GM12801 (cell line): ENCODE data around the gene ARL6IP4.

Source experiments
- CTCF ChIP-seq: IDR thresholded peaks from one replicate; pipeline ENCODE4 v1.5.1; 2011; ENCODE audit warnings: control low read depth; ENCODE audit not compliant: insufficient read length; ENCODE audit errors: extremely low read depth

The ARL6IP4 gene

GRCh38 chr12:123028475-123028874 lies 48.0 kb downstream of the ARL6IP4 start:
- TF ChIP-seq CTCF: no peak

- no peak for TF ChIP-seq CTCF
Observed at GRCh38 chr12:123029550-123029949, 49.1 kb downstream of the ARL6IP4 start.

- no peak for TF ChIP-seq CTCF
Observed at GRCh38 chr12:123030686-123031085, 50.2 kb downstream of the ARL6IP4 start.

- TF ChIP-seq CTCF: no peak
Observed at GRCh38 chr12:123031171-123031845, 50.8 kb downstream of the ARL6IP4 start.
